Liver (tissue), 3 donors: ENCODE measurements around the gene TYW1.
"Not testable (repeated sequence)": the region's sequence is repeated elsewhere in the genome, so short reads cannot be mapped to it uniquely, and the experiment has no call there.

Experiments used
- ATF3 ChIP-seq: IDR thresholded peaks from 2 replicates; pipeline ENCODE4 v1.6.1; 2016; ENCODE audit warnings: antibody characterized with exemption
- CTCF ChIP-seq: fragments of 150-350 bp; IDR thresholded peaks from 2 replicates; pipeline ENCODE4 v1.5.1; 2017; ENCODE audit warnings: improper control_type of control experiment, low read depth, low read length; ENCODE audit not compliant: missing input control
- JUND ChIP-seq, 2 donors: IDR thresholded peaks; 2 replicates each; pipeline ENCODE4 v1.6.1; 2016; ENCODE audit warnings: antibody characterized with exemption in 2 of 2
- MAX ChIP-seq: IDR thresholded peaks from 2 replicates; pipeline ENCODE4 v1.6.1; 2016; ENCODE audit warnings: antibody characterized with exemption
- REST ChIP-seq: IDR thresholded peaks from 2 replicates; pipeline ENCODE4 v1.6.1; 2016; ENCODE audit warnings: antibody characterized with exemption, mild to moderate bottlenecking
- RXRA ChIP-seq, 2 donors: IDR thresholded peaks; 2 replicates each; pipeline ENCODE4 v1.6.1; 2017 to 2018; ENCODE audit warnings: antibody characterized with exemption in 2 of 2, mild to moderate bottlenecking in 1 of 2
- TAF1 ChIP-seq: conservative IDR thresholded peaks from 2 replicates; pipeline ENCODE4 v1.6.1; 2016; ENCODE audit warnings: antibody characterized with exemption, mild to moderate bottlenecking
- donor health status: healthy.
- donor health status: healthy.

- TF ChIP-seq CTCF; REST; RXRA (IDR thresholded peaks at IDR 0.05); MAX; JUND (IDR thresholded peaks at IDR 0.05); TAF1; ATF3: not testable (repeated sequence)
Measured at GRCh38 chr7:67184912-67185659, 188.5 kb downstream of the TYW1 start.
